Spleen (tissue), 7 donors: ENCODE results near the gene PAQR4.

ENCODE experiments used
- POLR2A ChIP-seq, 3 donors: fragments of 450-650 bp; IDR thresholded peaks; one replicate each; pipeline ENCODE4 v1.5.1; 2017; ENCODE audit warnings: antibody characterized with exemption in 3 of 3, mild to moderate bottlenecking in 1 of 3
- TF ChIP-seq, protein P1 (sequence below), 11 experiments: fragments of 200-600 bp in 7 of 11; fragments of 450-650 bp in 4 of 11; sonication (generic) in 4 of 11; IDR thresholded peaks in 8 of 11; conservative IDR thresholded peaks in 3 of 11; 1 replicate in 7 of 11; 2 replicates in 4 of 11; pipeline versions ENCODE4 v1.4.0 to v1.8.0; 2016 to 2021; ENCODE audit warnings: antibody characterized with exemption in 11 of 11, inconsistent platforms in 4 of 11, mild to moderate bottlenecking in 1 of 11
- donor health status: DM: no; HTN: no; CAD: no; lungs with moderate emphysema.
- donor health status: DM: no; HTN: no; CAD: no.
- donor health status: DM: no; HTN: no; CAD: no.

- TF ChIP-seq, protein P1, sequence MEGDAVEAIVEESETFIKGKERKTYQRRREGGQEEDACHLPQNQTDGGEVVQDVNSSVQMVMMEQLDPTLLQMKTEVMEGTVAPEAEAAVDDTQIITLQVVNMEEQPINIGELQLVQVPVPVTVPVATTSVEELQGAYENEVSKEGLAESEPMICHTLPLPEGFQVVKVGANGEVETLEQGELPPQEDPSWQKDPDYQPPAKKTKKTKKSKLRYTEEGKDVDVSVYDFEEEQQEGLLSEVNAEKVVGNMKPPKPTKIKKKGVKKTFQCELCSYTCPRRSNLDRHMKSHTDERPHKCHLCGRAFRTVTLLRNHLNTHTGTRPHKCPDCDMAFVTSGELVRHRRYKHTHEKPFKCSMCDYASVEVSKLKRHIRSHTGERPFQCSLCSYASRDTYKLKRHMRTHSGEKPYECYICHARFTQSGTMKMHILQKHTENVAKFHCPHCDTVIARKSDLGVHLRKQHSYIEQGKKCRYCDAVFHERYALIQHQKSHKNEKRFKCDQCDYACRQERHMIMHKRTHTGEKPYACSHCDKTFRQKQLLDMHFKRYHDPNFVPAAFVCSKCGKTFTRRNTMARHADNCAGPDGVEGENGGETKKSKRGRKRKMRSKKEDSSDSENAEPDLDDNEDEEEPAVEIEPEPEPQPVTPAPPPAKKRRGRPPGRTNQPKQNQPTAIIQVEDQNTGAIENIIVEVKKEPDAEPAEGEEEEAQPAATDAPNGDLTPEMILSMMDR (IDR thresholded peaks at IDR 0.05 in 8 of 11, conservative IDR thresholded peaks at IDR 0.05 in 3 of 11), result no peak
- no peak for TF ChIP-seq POLR2A (IDR thresholded peaks at IDR 0.05)
Measured at GRCh38 chr16:3008690-3009037, 39.5 kb downstream of the PAQR4 start.
